Karpas-422 (cell line): ENCODE results near the gene CNOT6L. TPM values are rescaled to one million over a fixed set of nuclear protein-coding genes. Genes with fewer than 3 reads are reported as not detected.

Experiments
- small RNA-seq: library from RNA; depleted of rRNA; stranded (forward); fragments of <200 nt; gene quantifications from one replicate; pipeline ENCODE3, GENCODE V24; 2014
- total RNA-seq: library from RNA; depleted of rRNA; stranded (reverse); fragments of >200 nt; shearing (Covaris generic); gene quantifications from 2 replicates; pipeline ENCODE4 v1.2.3, GENCODE V29; 2014; ENCODE audit warnings: low replicate concordance; rRNA removed

The CNOT6L gene
- total RNA-seq, 1 experiment from 2014 or later: 16.7 TPM

Small RNA genes within 50 kb of the gene (small RNA-seq; reads per million reads assigned to genes)
- gene AC112225.1: not detected
- 0.12 reads per million for gene RF00612

Other genes with a start within 250 kb of the CNOT6L start
- not detected in 2 replicates for gene CXCL13, start 213.5 kb downstream of the CNOT6L start, total RNA-seq
- 12.6 and 13.5 TPM in 2 replicates for gene MRPL1, start 43.5 kb upstream of the CNOT6L start, total RNA-seq
- not detected in 2 replicates for gene FRAS1, start 238.0 kb upstream of the CNOT6L start, total RNA-seq